HUES6 (cell line): ENCODE measurements around the gene NOL9.

ENCODE experiments used
- H3K27ac ChIP-seq: 2 replicates; pipeline ENCODE4 v1.7.0; 2013; ENCODE audit warnings: low read depth, mild to moderate bottlenecking, low read length, inconsistent platforms
- H3K27me3 ChIP-seq: 2 replicates; pipeline ENCODE4 v1.6.1; 2013; ENCODE audit warnings: low read length; ENCODE audit not compliant: control insufficient read depth, insufficient read depth
- H3K36me3 ChIP-seq: 2 replicates; pipeline ENCODE4 v1.6.1; 2013; ENCODE audit warnings: low read length; ENCODE audit not compliant: control insufficient read depth, insufficient read depth
- H3K4me1 ChIP-seq: 2 replicates; pipeline ENCODE4 v1.6.1; 2013; ENCODE audit warnings: low read length; ENCODE audit not compliant: control insufficient read depth, insufficient read depth
- H3K4me3 ChIP-seq: 2 replicates; pipeline ENCODE4 v1.5.1; 2013; ENCODE audit warnings: low read depth, low read length
- H3K9ac ChIP-seq: one replicate; pipeline ENCODE4 v1.6.1; 2013; ENCODE audit warnings: mild to moderate bottlenecking, low read length
- H3K9me3 ChIP-seq: 2 replicates; pipeline ENCODE4 v1.6.1; 2013; ENCODE audit warnings: low read depth, low read length; ENCODE audit not compliant: control insufficient read depth, insufficient read depth

The NOL9 gene

GRCh38 chr1:6513320-6513801 lies 41.0 kb downstream of the NOL9 start:
- no peaks in the 10 kb centered on the region for H3K36me3 ChIP-seq
- H3K4me3 ChIP-seq: no peak overlapping the region
- H3K9ac ChIP-seq: no peak overlapping the region
- H3K9me3 ChIP-seq: no peaks in the 10 kb centered on the region
- no peaks in the 10 kb centered on the region for H3K27me3 ChIP-seq
- peaks cover 4% of the 10 kb centered on the region; the same call in 1 of the 2 replicates for H3K4me1 ChIP-seq
- H3K27ac ChIP-seq: no peak overlapping the region

GRCh38 chr1:6512908-6513280 lies 41.4 kb downstream of the NOL9 start:
- Histone ChIP-seq H3K27ac (no peak overlapping the region), H3K9me3 (no peaks in the 10 kb centered on the region), H3K4me1 (peaks cover 4% of the 10 kb centered on the region; the same call in 1 of the 2 replicates), H3K27me3 (no peaks in the 10 kb centered on the region), H3K36me3 (no peaks in the 10 kb centered on the region), H3K4me3 (no peak overlapping the region), H3K9ac (no peak overlapping the region)

GRCh38 chr1:6512245-6512907 lies 41.9 kb downstream of the NOL9 start:
- H3K36me3 ChIP-seq: no peaks in the 10 kb centered on the region
- H3K4me3 ChIP-seq: no peak overlapping the region
- no peaks in the 10 kb centered on the region for H3K27me3 ChIP-seq
- H3K9ac ChIP-seq: no peak overlapping the region
- H3K27ac ChIP-seq: no peak overlapping the region
- no peaks in the 10 kb centered on the region for H3K9me3 ChIP-seq
- H3K4me1 ChIP-seq: peaks cover 4% of the 10 kb centered on the region; the same call in 1 of the 2 replicates

GRCh38 chr1:6511561-6512244 lies 42.6 kb downstream of the NOL9 start:
- Histone ChIP-seq H3K4me3 (no peak overlapping the region), H3K27ac (no peak overlapping the region), H3K9ac (no peak overlapping the region), H3K27me3 (no peaks in the 10 kb centered on the region), H3K4me1 (peaks cover 7% of the 10 kb centered on the region; the same call in 1 of the 2 replicates), H3K9me3 (no peaks in the 10 kb centered on the region), H3K36me3 (no peaks in the 10 kb centered on the region)

- Histone ChIP-seq H3K27ac (no peak overlapping the region), H3K9ac (no peak overlapping the region), H3K4me3 (no peak overlapping the region), H3K9me3 (no peaks in the 10 kb centered on the region), H3K36me3 (no peaks in the 10 kb centered on the region), H3K27me3 (no peaks in the 10 kb centered on the region), H3K4me1 (peaks cover 8% of the 10 kb centered on the region; the same call in 1 of the 2 replicates)
Observed at GRCh38 chr1:6511056-6511455, 43.3 kb downstream of the NOL9 start.

GRCh38 chr1:6510493-6510892 lies 43.8 kb downstream of the NOL9 start:
- Histone ChIP-seq H3K9ac (no peak overlapping the region), H3K27ac (no peak overlapping the region), H3K36me3 (no peaks in the 10 kb centered on the region), H3K27me3 (no peaks in the 10 kb centered on the region), H3K4me1 (peaks cover 8% of the 10 kb centered on the region; the same call in 1 of the 2 replicates), H3K9me3 (no peaks in the 10 kb centered on the region), H3K4me3 (no peak overlapping the region)

GRCh38 chr1:6509919-6510291 lies 44.4 kb downstream of the NOL9 start:
- H3K4me3 ChIP-seq: no peak overlapping the region
- H3K36me3 ChIP-seq: no peaks in the 10 kb centered on the region
- H3K9me3 ChIP-seq: no peaks in the 10 kb centered on the region
- peaks cover 8% of the 10 kb centered on the region; the same call in 1 of the 2 replicates for H3K4me1 ChIP-seq
- H3K27me3 ChIP-seq: no peaks in the 10 kb centered on the region
- H3K27ac ChIP-seq: no peak overlapping the region
- no peak overlapping the region for H3K9ac ChIP-seq

GRCh38 chr1:6509220-6509918 lies 44.9 kb downstream of the NOL9 start:
- H3K36me3 ChIP-seq: no peaks in the 10 kb centered on the region
- no peaks in the 10 kb centered on the region for H3K27me3 ChIP-seq
- H3K4me3 ChIP-seq: no peak overlapping the region
- no peaks in the 10 kb centered on the region for H3K9me3 ChIP-seq
- H3K9ac ChIP-seq: no peak overlapping the region
- peaks cover 8% of the 10 kb centered on the region; the same call in 1 of the 2 replicates for H3K4me1 ChIP-seq
- H3K27ac ChIP-seq: no peak overlapping the region

GRCh38 chr1:6508816-6509189 lies 45.5 kb downstream of the NOL9 start:
- Histone ChIP-seq H3K9ac (no peak overlapping the region), H3K4me1 (peaks cover 8% of the 10 kb centered on the region; the same call in 1 of the 2 replicates), H3K9me3 (no peaks in the 10 kb centered on the region), H3K27ac (no peak overlapping the region), H3K27me3 (no peaks in the 10 kb centered on the region), H3K36me3 (no peaks in the 10 kb centered on the region), H3K4me3 (no peak overlapping the region)

- Histone ChIP-seq H3K4me3 (no peak overlapping the region), H3K4me1 (peaks cover 8% of the 10 kb centered on the region; the same call in 1 of the 2 replicates), H3K27ac (no peak overlapping the region), H3K27me3 (no peaks in the 10 kb centered on the region), H3K36me3 (no peaks in the 10 kb centered on the region), H3K9me3 (no peaks in the 10 kb centered on the region), H3K9ac (no peak overlapping the region)
Observed at GRCh38 chr1:6508154-6508815, 46.0 kb downstream of the NOL9 start.
